DND-41 (cell line): ENCODE results near the gene GNAO1.

Experiments
- EZH2 ChIP-seq: IDR thresholded peaks from 3 replicates; pipeline ENCODE4 v1.6.1; 2012; ENCODE audit warnings: borderline replicate concordance, low read depth, mild to moderate bottlenecking, moderate library complexity, low read length, inconsistent platforms; ENCODE audit not compliant: severe bottlenecking
- TF ChIP-seq, protein P1 (sequence below): IDR thresholded peaks from 2 replicates; pipeline ENCODE4 v1.5.1; 2012; ENCODE audit warnings: borderline replicate concordance, low read length, moderate library complexity, mild to moderate bottlenecking; ENCODE audit not compliant: poor library complexity, severe bottlenecking; ENCODE audit errors: extremely low read depth

GRCh38 chr16:56363181-56363716 lies 172.0 kb downstream of the GNAO1 start:
- TF ChIP-seq, protein P1, sequence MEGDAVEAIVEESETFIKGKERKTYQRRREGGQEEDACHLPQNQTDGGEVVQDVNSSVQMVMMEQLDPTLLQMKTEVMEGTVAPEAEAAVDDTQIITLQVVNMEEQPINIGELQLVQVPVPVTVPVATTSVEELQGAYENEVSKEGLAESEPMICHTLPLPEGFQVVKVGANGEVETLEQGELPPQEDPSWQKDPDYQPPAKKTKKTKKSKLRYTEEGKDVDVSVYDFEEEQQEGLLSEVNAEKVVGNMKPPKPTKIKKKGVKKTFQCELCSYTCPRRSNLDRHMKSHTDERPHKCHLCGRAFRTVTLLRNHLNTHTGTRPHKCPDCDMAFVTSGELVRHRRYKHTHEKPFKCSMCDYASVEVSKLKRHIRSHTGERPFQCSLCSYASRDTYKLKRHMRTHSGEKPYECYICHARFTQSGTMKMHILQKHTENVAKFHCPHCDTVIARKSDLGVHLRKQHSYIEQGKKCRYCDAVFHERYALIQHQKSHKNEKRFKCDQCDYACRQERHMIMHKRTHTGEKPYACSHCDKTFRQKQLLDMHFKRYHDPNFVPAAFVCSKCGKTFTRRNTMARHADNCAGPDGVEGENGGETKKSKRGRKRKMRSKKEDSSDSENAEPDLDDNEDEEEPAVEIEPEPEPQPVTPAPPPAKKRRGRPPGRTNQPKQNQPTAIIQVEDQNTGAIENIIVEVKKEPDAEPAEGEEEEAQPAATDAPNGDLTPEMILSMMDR, result no peak
- no peak for TF ChIP-seq EZH2
